COLO668 (cell line): ENCODE results near the gene NAB1.
"Not testable (repeated sequence)": the region's sequence is repeated elsewhere in the genome, so short reads cannot be mapped to it uniquely, and the experiment has no call there.

Source experiments
- DNase-seq: peaks from one replicate; lab custom pipeline; 2025; ENCODE audit not compliant: unreplicated experiment; lab: John Stamatoyannopoulos, UW

The NAB1 gene

GRCh38 chr2:190649035-190649797, at the start of gene NAB1:
Gene NAB1, plus strand, starts transcription at chr2:190649083. Its CDS starts 10,094 bp downstream, at chr2:190659177.
- DNase-seq = peak; percentile 73

GRCh38 chr2:190599546-190600220, 49.2 kb upstream of the NAB1 start:
- DNase-seq = no peak

GRCh38 chr2:190600293-190601103, 48.4 kb upstream of the NAB1 start:
- DNase-seq = no peak

- no peak for DNase-seq
Measured at GRCh38 chr2:190603374-190603773, 45.5 kb upstream of the NAB1 start.

- no peak for DNase-seq
Measured at GRCh38 chr2:190607014-190607597, 41.8 kb upstream of the NAB1 start.

- no peak for DNase-seq
Measured at GRCh38 chr2:190607657-190608357, 41.1 kb upstream of the NAB1 start.

- DNase-seq = not testable (repeated sequence)
Measured at GRCh38 chr2:190608863-190609262, 40.0 kb upstream of the NAB1 start.

- not testable (repeated sequence) for DNase-seq
Measured at GRCh38 chr2:190609397-190609796, 39.5 kb upstream of the NAB1 start.

- DNase-seq = not testable (repeated sequence)
Measured at GRCh38 chr2:190610528-190610927, 38.4 kb upstream of the NAB1 start.

- no peak for DNase-seq
Measured at GRCh38 chr2:190615555-190616200, 33.2 kb upstream of the NAB1 start.

GRCh38 chr2:190618030-190618429, 30.9 kb upstream of the NAB1 start:
- DNase-seq = no peak

- no peak for DNase-seq
Measured at GRCh38 chr2:190625691-190626090, 23.2 kb upstream of the NAB1 start.

GRCh38 chr2:190626641-190627210, 22.2 kb upstream of the NAB1 start:
- DNase-seq = no peak

GRCh38 chr2:190627448-190628412, 21.2 kb upstream of the NAB1 start:
- DNase-seq = no peak

GRCh38 chr2:190628591-190629319, 20.1 kb upstream of the NAB1 start:
- DNase-seq = no peak

- DNase-seq = no peak
Measured at GRCh38 chr2:190634381-190634780, 14.5 kb upstream of the NAB1 start.

- no peak for DNase-seq
Measured at GRCh38 chr2:190635781-190636180, 13.1 kb upstream of the NAB1 start.

GRCh38 chr2:190636361-190636760, 12.5 kb upstream of the NAB1 start:
- DNase-seq = no peak
